ENCODE data around the gene TSPAN32.

TSPAN32 gene

DNA sequence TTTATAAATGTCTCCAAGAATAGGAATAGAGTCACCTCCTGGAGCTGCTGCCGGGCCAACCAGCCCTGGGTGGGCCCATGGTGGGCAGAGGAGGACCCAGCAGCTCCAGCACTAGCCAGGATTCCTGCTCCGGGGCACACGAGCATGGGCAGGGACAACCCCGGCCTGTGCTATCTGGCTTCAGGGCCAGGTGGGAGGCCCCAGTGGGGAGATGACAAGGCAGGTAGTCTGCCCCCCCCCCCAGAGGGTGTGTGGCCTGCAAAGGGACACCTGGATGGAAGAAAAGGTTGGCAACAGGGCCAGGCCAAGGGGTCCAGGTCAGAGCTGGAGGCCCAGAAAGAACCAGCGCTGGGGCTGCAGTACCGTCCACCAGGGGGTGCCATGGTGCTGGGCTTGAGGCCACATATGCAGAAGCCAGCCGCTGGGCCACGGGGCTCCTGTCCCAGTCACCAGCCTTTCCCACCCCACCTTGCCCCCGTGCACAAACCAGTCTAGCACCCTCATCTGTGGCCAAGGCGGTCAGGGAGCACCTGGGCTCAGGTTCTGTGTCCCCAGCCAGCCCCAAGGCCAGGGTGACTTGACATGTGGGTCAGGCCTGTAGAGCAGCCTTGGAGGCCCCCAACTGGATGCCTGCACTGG is 3.4 kb downstream of the TSPAN32 start:
- no peak for FAIRE-seq

DNA sequence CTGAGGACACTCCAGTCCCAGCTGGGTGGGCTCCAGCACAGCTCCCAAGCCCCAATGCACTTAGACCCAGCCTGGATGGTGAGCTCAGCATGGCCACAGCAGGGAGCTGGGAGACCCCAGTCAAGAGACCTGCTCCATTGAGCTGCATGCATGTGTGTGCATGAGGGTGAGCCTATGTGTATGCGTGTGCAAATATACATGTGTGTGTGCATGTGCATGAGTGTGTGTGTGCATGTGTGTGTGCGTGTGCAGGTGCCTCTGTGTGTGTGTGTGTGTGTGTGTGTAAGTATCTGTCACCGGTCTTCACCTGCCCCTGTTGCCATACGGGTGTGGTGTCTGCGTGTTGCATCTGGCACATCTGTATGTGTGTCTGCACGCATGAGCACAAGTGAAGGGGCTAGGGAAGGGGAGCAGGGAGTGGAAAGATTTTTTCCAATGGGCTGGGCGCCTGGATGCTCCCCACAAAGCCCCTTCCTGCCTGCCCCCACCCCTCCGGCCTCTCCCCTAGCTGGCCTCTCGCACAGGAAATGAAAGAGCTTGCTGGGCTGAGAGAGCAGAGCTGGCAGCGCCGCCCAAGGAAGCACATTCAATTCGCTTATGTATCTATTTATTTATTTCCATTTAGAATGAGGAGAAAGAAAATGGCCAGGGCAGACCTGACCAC is 4.1 kb downstream of the TSPAN32 start:
- FAIRE-seq, result no peak

DNA sequence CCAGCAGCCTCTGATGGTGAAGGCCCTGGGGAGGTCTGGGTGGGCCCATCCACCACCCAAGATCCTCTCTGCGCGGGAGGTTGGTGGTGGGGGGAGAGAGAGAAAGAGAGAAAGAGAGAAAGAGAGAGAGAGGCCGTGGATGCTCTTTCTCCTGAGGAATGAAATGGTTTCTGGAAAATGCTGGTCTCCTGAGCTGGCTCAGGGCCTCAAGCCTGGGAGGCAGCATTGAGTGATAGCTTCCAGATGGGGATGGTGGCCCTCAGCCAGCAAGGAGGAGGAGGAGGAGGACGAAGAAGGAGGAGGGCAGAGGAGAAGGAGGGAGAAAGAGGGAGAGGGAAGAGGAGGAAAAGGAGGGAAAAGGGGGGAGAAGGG is 4.6 kb downstream of the TSPAN32 start:
- no peak for FAIRE-seq

DNA sequence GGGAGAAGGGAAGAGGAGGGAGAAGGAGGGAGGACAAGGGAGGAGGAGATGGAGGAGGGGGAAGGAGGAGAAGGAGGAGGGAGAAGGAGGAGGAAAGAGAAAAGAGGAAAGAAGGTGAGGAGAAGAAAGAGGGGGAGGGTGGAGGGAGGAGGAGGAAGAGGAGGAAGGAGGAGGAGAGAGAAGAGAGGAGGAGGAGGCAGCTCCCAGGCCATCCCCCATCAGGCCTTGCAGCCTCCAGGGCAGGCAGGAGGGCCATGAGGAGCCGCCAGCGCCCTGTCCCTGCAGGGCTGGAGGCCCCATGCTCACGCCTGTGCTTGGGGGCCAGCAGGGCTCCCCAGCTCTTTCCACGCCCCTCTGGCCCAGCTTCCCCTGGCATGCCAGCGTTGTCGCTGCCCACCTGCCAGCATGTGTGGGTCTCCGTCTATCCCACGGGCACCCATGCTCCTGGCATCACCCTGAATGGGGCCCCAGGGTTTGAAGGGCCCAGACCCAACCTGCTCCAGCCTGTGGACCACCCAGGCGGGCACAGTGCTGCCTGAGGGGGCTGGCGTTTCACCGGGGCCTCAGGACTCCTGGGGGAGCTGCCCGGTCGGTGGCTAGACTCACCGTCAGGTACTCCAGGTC is 5.2 kb downstream of the TSPAN32 start:
- no peak for FAIRE-seq

DNA sequence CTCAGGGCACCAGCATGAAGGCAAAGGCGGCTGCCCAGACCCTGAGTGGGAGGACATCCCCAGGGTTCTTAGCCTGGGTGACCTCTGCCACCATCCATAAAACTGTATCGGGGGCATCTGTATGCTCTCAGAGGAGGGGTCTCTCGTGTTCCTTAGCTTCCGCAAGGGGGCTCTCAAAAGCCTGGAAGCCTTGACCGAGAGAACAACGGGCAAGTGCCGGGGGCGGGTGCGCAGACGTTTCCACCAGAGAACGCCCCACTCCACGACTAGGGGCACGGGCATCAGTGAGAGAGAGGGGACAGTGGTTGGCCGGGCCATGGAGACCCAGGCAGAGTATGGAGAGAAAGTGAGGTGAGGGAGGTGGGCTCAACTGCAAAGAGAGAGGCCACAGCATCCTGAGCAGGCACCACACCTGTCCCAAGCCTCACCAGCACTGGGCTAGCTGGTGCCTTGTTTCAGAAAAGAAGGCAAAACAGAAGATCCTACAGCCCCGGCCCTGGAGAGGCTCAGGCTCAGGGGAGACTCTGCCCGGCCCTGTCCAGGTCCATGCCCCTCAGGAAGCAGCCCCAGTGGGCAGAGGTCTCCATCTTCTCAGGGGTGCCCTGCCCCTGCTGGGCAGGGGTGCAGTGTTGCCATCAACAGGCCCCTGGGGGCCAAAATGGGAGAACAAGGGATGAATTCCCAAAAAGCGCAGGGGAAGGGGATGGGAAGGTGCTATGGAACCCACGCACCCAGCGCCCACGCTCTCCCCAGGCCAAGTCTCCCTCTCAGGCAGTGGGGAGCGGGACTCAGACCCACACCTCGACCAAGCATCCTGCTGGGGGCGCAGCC is 5.9 kb downstream of the TSPAN32 start:
- FAIRE-seq, result no peak

DNA sequence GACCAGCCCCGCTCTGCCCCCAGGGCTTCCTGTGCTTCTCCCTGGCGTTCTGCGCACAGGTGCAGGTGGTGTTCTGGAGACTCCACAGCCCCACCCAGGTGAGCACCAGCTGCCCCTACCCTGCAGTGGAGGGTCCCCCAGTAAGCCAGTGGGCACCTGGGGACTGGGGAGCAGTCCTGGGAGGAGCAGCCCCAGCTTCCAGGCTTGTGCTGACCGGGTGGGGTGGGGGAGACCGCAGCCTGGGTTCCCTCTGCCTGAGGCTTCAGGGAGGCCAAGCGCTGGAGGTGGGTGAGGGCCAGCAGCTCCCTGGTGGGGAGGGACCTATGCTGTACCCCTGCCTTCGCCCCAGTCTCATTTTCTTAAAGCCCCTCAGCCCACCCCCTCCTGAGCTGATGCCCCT is 6.9 kb downstream of the TSPAN32 start:
- FAIRE-seq, result no peak

DNA sequence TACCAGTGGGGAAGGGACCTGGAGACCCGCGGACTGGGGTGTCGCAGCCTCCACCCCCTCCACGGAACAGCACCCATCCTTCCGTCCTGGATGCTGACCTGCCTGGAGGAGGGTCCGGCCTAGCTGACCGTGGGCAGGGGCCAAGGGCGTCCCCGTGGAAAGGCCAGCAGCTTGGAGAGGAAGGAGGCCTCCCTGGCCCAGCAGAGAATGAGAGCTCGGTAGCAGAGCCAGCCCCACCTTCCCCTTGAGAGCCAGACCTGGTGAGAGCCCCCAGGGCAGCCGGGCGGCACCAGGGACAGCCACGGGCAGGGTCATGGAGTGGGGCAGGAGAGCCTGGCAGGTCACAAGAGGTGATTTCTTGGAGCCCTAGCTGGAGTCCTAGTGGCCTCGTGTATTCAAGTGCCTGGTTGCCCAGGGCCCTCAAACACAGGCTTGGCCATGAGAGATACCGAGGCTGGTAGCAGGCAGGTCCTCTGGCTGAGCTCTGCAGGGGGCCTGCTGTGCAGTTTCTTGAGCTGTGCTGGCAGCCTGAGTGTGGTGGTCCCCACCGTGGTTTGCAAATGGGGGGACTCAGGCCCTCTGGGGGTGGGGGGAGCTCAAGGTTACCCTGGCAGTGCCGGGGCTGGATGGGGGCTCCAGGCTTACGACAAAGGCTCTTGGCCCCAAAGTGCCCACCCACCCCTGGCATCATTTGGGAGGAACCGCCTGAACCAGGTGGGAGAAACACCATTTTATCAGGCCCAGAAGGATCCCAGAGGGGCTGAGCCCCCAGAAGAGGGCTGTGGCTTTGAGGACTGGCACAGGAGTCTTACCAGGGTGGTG is 7.6 kb downstream of the TSPAN32 start:
- no peak for FAIRE-seq

DNA sequence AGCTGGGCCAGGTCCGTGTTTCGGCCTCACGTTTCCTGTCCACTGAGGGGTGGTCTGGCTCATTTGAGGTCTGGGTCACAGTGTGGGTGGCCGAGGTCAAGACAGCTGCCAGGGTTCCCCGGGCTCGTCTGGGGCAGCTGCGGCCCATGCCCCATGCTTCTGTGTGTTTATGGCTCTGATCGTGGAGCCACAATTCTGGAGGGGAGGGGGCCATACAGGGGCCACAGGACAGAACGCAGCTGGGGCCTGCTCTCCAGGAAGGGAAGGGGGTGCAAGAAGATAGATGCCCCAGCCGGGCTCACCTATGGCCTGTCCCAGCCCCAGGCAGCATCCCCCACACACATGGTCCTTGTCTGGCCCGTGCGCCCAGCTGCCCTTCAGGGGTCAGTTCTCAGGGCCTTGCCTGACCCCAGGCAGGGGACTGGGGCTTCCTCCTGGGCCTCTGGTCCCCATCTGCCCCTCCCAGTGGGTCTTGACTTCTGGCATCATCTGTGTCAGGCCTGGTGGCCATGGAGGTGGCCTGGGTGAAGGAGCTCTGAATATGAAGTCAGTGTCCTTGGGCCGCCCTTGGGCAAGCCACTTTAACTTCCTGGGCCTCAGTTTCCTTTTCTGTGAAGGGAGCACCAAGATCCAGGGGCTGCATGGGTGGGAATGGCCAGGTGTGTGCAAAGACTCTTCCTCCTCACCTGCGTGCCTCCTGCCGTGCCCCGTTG is 8.4 kb downstream of the TSPAN32 start:
- no peak for FAIRE-seq

DNA sequence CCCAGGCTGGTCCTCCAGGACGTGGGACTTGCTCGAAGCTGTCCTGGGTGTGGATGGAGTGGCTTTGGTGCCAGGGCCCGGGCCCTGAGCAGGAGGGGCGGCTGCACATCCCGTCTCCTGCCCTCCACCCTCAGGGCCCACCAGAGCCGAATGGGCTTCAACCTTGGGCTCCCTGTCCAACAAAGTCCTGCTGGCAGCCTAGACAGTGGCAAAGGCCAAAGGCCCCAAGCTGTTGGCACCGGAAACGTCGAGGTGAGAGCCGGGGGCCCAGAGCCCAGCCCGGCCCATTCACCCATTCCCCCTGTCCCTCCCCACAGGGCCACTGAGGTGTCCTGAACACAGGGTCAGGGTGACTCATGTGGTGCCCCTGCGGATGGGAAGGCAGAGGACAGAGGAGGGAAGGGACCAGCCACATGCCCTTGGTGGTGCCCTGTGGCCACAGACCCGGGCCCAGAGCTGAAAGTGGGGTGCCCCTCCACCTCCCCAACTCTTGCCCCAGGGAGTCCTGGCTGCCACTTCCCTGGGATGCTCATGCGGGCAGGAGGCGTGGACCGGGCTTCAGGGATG is 9.1 kb downstream of the TSPAN32 start:
- no peak for FAIRE-seq

DNA sequence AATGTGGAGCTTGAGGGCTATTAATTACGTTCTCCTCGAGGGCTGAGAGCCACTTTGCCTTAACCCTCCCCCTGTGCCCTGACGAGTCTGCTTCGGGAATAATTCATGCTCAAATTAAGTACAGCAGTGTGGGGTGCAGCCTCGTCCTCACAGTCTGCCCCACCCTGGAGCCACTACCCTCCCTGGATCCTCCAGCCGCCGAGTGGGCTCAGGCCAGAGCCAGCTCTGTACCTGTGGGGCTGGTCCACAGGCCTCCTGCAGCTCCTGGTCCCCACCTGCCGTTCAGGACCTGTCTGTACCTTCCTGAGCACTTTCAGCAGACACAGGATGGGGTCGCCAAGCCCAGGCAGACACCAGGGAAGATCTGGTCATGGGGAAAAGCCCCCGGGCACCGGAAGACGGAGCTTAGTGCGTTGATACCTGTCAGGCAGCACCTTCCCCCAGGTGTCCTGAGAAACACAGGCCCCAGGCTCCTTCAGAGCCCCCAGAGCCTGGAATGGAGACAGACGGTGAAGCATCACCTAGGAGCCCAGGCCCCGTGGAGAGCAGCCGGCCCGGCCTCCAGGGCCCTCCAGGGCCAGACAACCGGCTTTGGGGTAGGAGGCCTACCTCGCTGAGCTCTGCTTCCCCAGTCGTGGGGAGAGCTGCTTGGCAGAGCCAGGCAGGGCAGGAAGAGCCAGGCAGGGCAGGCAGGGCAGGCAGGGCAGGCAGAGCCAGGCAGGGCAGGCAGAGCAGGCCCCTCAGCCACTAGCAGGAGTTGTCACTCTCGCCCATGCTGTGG is 9.7 kb downstream of the TSPAN32 start:
- no peak for FAIRE-seq

DNA sequence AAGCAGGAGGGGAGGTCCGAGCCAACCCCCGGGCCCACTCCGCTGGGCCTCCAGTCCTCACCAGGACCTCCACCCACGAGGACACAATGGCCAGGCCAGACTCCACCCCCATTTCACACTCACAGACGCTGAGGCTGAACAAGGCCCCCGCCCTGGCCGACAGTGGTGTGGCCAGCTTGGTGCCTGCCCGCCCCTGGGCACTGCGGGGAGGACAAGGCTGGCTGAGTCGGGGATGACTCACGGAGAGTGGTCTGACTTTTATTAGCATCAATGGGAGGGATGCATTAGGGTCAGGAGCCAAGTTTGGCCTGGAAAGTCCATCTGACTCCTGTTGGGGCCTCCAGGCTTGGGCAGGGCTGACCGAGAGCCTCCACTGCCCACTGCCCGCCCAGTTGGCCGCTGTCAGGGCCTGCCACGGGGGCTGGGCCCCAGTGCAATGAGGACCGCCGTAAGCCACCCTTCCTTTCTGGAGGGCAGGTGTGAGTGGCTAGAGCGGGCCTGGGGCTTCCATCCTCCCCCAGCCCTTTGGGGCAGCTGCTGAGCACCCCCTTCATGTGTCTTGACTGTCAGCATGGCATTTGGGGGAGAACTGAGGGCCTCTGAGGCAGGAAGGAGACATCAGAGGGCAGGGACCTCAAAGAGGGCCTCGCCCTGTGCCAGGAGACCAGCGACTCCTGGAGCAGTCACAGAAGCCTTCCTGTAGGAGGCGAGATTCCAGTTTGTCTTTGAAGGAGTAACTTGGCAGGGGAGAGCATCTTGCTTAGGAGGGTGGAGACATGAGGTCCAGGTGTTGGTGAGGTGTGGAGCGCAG is 10.6 kb downstream of the TSPAN32 start:
- no peak for FAIRE-seq

DNA sequence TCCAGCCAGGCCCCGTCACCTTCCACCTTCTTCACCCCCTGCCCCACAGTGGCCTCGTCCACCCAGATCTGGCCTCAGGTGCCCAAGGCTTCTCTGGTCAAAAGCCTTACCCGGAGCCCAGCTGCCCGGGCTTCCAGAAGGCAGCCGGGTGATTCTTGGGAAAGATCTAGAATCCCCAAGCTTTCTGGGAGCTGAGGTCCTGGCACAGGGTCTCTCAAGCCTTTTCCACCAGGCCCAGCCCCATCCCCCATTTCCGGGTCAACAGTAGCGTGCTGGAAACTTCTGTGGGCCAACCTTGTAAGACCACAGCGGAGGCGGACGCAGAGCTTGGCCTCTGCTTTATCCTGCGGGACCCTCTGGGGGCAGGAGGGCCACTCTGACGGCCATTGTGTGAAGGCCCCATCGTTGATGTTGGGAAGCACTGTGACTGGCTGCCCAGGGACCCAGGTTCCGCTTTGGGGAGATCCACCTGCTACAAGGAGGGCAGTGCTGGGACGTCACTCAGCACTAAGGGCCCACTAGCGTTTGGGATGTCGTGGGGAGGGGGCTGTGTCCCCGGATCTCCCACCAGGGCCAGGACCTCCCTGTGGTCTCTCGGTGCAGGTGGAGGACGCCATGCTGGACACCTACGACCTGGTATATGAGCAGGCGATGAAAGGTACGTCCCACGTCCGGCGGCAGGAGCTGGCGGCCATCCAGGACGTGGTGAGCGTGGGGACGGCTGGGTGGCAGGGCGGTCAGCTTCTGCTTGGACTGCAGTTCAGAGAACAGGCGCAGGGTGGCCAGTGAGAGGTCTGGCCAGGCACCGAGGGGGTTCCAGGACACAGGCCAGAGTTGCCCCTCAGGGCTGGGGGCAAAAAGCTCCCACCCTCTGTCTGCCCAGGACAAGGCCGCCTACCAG is 11.5 kb downstream of the TSPAN32 start:
- no peak for FAIRE-seq

DNA sequence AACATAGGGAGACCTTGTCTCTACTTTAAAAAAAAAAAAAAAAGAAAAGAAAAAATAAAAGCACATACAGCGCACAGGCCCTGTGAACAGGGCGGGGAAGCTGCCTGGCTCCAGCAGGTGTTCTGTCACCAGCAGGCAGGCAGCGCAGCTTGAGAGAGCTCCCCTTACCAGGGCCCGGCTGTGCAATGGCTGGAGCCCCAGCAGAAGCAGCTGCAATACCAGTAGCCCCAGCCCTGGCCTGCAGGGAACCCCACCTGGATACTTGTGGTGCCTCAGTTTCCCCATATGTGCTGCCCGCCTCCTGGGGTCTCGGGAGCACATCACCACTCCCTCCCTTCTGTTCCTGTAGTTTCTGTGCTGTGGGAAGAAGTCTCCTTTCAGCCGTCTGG is 12.3 kb downstream of the TSPAN32 start:
- no peak for FAIRE-seq

DNA sequence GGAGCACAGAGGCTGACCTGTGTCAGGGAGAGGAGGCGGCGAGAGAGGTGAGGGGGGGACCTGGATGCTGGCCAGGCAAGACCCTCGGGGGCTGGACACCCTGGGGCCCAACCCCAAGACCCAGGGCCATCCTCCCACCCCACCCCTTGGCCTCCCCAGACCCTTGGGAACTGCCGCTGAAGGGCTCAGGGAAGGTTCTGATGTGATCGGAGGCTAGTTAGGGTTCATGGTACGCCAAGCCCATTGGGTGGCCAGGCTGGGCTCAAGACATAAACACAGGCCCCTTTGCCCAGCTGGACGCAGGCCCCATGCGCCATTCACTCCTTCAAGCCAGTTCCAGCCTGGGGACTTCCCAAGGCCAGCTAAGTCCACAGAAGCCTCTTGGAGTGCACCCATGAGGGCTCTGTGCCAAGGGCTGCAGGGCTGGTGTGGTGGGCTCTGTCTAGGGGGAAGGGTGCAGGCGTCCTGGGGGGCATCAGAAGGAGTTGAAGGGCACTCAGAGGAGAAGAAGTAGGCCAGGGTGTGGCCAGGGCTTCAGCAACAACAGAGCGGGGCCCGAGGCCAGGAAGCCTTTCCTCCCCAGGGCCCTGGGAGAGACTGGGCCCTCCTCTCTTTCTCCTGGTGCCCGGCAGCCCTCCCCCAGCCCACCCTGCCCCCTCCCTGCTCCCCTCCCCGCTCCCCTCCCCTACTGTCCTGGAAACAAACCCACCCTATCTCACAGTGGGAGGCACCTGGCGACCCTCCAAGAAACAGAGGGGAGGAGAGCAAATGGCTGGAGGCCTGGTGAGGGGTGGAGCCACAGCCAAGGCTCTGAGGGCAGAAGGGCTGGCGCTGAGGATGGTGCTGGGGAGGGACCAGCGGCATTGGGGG is 12.9 kb downstream of the TSPAN32 start:
- FAIRE-seq, result no peak

DNA sequence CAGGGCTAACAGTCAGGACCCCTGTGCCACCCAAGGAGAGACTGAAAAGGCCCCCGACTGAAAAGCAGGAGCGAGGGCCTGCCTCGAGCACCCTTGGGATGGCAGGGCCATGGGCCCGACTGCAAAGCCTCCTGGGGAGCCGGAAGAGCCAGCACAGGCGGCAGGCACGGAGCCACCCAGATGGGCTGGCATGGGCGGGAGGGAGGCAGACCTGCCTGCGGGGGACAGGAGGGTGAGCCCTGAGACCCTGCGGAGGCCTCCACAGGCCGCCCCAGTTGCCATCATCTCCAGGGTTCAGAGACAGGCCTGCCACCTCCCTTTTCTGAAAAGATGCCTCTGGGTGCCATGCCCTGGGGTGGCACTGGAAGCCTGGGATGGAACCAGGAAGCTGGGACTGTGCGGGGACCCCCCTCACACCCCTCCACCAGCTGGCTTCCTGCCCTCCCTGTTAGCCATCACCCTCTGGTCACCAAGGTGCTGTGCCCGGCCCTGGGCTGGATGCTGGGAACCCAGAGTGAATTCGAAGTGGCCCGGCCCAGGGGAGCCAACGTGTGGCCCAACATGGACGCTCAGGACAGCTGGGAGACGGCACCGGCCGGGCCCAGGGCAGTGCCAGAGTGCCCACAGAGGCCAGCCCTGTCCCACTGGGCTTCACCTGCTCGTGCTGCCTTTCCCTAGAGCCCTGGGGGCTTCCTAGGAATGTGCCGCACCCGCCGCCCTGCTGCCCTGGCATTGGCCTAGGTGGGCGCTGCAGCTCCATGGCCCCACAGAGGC is 13.8 kb downstream of the TSPAN32 start:
- no peak for FAIRE-seq

DNA sequence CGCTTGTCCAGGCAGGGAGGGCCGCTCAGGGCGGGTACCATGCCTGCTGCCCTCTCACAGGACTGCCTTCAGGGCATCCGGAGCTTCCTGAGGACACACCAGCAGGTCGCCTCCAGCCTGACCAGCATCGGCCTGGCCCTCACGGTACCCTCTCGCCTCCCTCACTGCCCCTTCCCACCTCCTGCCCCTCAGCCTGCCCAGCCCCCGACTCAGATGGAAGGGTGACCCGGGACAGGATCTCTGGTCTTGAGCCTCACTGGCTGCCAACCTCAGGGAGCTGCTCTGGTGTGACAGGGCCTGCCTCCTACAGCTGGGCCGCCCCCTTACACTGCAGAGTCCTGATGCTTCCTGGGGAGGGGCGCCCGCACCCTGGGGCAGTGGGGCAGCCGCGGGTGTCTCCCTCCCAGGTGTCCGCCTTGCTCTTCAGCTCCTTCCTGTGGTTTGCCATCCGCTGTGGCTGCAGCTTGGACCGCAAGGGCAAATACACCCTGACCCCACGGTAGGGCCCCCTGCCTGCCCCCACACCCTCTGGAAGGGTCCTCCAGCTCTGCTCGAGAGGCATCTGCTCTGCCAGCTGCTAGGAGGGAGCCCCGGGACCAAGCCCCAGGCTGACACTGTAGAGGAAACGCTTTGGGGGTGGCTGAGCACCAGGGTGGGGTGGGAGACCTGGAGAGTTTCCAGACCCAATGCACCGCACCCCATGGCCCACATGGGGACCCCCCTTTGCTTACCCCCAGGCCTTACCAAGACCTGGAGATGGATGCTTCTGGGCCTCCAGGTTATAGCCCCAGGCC is 14.6 kb downstream of the TSPAN32 start:
- FAIRE-seq, result no peak

Data from colon (tissue), 2 donors.